ES-I3 (cell line): Measurements from ENCODE around the gene ZNF592.

ENCODE experiments used
- H3K36me3 ChIP-seq: 2 replicates; pipeline ENCODE4 v1.6.1; 2013; ENCODE audit warnings: mild to moderate bottlenecking, low read length, control low read depth, moderate library complexity; ENCODE audit not compliant: insufficient read depth
- H3K4me1 ChIP-seq: 2 replicates; pipeline ENCODE4 v1.6.1; 2013; ENCODE audit warnings: mild to moderate bottlenecking, control low read depth, low read length; ENCODE audit not compliant: insufficient read depth
- H3K9ac ChIP-seq: 2 replicates; pipeline ENCODE4 v1.6.1; 2013; ENCODE audit warnings: low read depth, mild to moderate bottlenecking, low read length, moderate library complexity
- H3K9me3 ChIP-seq: 2 replicates; pipeline ENCODE4 v1.6.1; 2013; ENCODE audit warnings: mild to moderate bottlenecking, low read length, moderate library complexity; ENCODE audit not compliant: control insufficient read depth, insufficient read depth

Gene ZNF592

GRCh38 chr15:84829428-84829827 lies 81.0 kb downstream of the ZNF592 start:
- Histone ChIP-seq H3K4me1 (no peaks in the 10 kb centered on the region), H3K36me3 (no peaks in the 10 kb centered on the region; the same call in none of the 2 replicates), H3K9me3 (no peaks in the 10 kb centered on the region), H3K9ac (no peak overlapping the region)

- H3K9me3 ChIP-seq, result no peaks in the 10 kb centered on the region
- no peaks in the 10 kb centered on the region; the same call in 1 of the 2 replicates for H3K36me3 ChIP-seq
- no peaks in the 10 kb centered on the region for H3K4me1 ChIP-seq
- H3K9ac ChIP-seq, result no peak overlapping the region
These were observed 81.6 kb downstream of the ZNF592 start for GRCh38 chr15:84830036-84830435.

GRCh38 chr15:84831028-84831427 lies 82.6 kb downstream of the ZNF592 start:
- no peaks in the 10 kb centered on the region for H3K4me1 ChIP-seq
- no peaks in the 10 kb centered on the region for H3K9me3 ChIP-seq
- no peaks in the 10 kb centered on the region; the same call in 1 of the 2 replicates for H3K36me3 ChIP-seq
- no peak overlapping the region for H3K9ac ChIP-seq

GRCh38 chr15:84831613-84832012 lies 83.2 kb downstream of the ZNF592 start:
- Histone ChIP-seq H3K4me1 (no peaks in the 10 kb centered on the region), H3K9me3 (no peaks in the 10 kb centered on the region), H3K9ac (no peak overlapping the region), H3K36me3 (no peaks in the 10 kb centered on the region; the same call in 1 of the 2 replicates)

- no peaks in the 10 kb centered on the region for H3K4me1 ChIP-seq
- no peaks in the 10 kb centered on the region; the same call in 1 of the 2 replicates for H3K36me3 ChIP-seq
- H3K9me3 ChIP-seq, result no peaks in the 10 kb centered on the region
- no peak overlapping the region for H3K9ac ChIP-seq
These were observed 84.2 kb downstream of the ZNF592 start for GRCh38 chr15:84832448-84833040.

GRCh38 chr15:84833447-84834228 lies 85.2 kb downstream of the ZNF592 start:
- H3K9ac ChIP-seq, result no peak overlapping the region
- no peaks in the 10 kb centered on the region for H3K4me1 ChIP-seq
- no peaks in the 10 kb centered on the region for H3K9me3 ChIP-seq
- H3K36me3 ChIP-seq, result no peaks in the 10 kb centered on the region; the same call in 1 of the 2 replicates

- Histone ChIP-seq H3K9me3 (no peaks in the 10 kb centered on the region), H3K36me3 (peaks cover 3% of the 10 kb centered on the region; the same call in 1 of the 2 replicates), H3K9ac (no peak overlapping the region), H3K4me1 (no peaks in the 10 kb centered on the region)
These were observed 86.0 kb downstream of the ZNF592 start for GRCh38 chr15:84834229-84834955.

- Histone ChIP-seq H3K4me1 (no peaks in the 10 kb centered on the region), H3K9me3 (no peaks in the 10 kb centered on the region), H3K36me3 (peaks cover 5% of the 10 kb centered on the region; the same call in 1 of the 2 replicates)
These were observed 86.6 kb downstream of the ZNF592 start for GRCh38 chr15:84834969-84835368.

GRCh38 chr15:84835661-84836337 lies 87.4 kb downstream of the ZNF592 start:
- H3K36me3 ChIP-seq, result peaks cover 5% of the 10 kb centered on the region; the same call in 1 of the 2 replicates
- no peaks in the 10 kb centered on the region for H3K4me1 ChIP-seq
- no peak overlapping the region for H3K9ac ChIP-seq
- no peaks in the 10 kb centered on the region for H3K9me3 ChIP-seq

More at GRCh38 chr15:84834969-84835368, 86.6 kb downstream of the ZNF592 start:
- H3K9ac ChIP-seq, result no peak overlapping the region

- Histone ChIP-seq H3K9ac (no peak overlapping the region), H3K4me1 (no peaks in the 10 kb centered on the region), H3K36me3 (peaks cover 5% of the 10 kb centered on the region; the same call in 1 of the 2 replicates), H3K9me3 (no peaks in the 10 kb centered on the region)
These were observed 88.5 kb downstream of the ZNF592 start for GRCh38 chr15:84836844-84837243.

GRCh38 chr15:84839714-84840113 lies 91.3 kb downstream of the ZNF592 start:
- Histone ChIP-seq H3K9ac (no peak overlapping the region), H3K4me1 (no peaks in the 10 kb centered on the region), H3K9me3 (no peaks in the 10 kb centered on the region), H3K36me3 (peaks cover 5% of the 10 kb centered on the region; the same call in 1 of the 2 replicates)

- no peaks in the 10 kb centered on the region for H3K9me3 ChIP-seq
- H3K4me1 ChIP-seq, result no peaks in the 10 kb centered on the region
- peaks cover 5% of the 10 kb centered on the region; the same call in 1 of the 2 replicates for H3K36me3 ChIP-seq
- H3K9ac ChIP-seq, result no peak overlapping the region
These were observed 91.9 kb downstream of the ZNF592 start for GRCh38 chr15:84840255-84840654.

- Histone ChIP-seq H3K36me3 (peaks cover 5% of the 10 kb centered on the region; the same call in 1 of the 2 replicates), H3K4me1 (no peaks in the 10 kb centered on the region), H3K9ac (no peak overlapping the region)
These were observed 92.5 kb downstream of the ZNF592 start for GRCh38 chr15:84840741-84841429.

More at GRCh38 chr15:84840741-84841429, 92.5 kb downstream of the ZNF592 start:
- no peaks in the 10 kb centered on the region for H3K9me3 ChIP-seq
